IMR-90 (cell line): Measurements from ENCODE around the gene GCKR. TPM values are rescaled to one million over a fixed set of nuclear protein-coding genes. Genes with fewer than 3 reads are reported as not detected.

Source experiments
- ATAC-seq: fragments of 200-7000 bp; cut with Tn5 transposase; 2 replicates; pipeline ENCODE4 v1.9.1; 2020; ENCODE audit warnings: low read depth, mild to moderate bottlenecking, moderate library complexity
- BruUV-seq: library from RNA; stranded (reverse); fragments of 400-500 nt; replicated peaks from 2 replicates; lab custom pipeline; 2021; lab: Mats Ljungman, UMichigan
- CTCF ChIA-PET: fragments of 300-600 bp; formaldehyde crosslinking; extraction: SDS; loops from one replicate; lab custom pipeline; 2021; ENCODE audit warnings: antibody characterized with exemption; lab: Yijun Ruan, JAX
- POLR2A ChIA-PET: fragments of 300-600 bp; sonication (Branson Sonifier 250); formaldehyde crosslinking; loops from one replicate; lab custom pipeline; 2022; ENCODE audit warnings: antibody characterized with exemption; ENCODE audit not compliant: unreplicated experiment; lab: Charles Lee
- DNase-seq: peaks from one replicate; pipeline ENCODE4 v3.0.0; 2013
- H2AFZ ChIP-seq: replicated peaks from 2 replicates; pipeline ENCODE3; 2013; ENCODE audit warnings: low read length, mild to moderate bottlenecking; ENCODE audit not compliant: poor library complexity
- H2AK5ac ChIP-seq: 2 replicates; pipeline ENCODE4 v1.6.1; 2013; ENCODE audit warnings: low read depth, low read length, inconsistent platforms
- H2AK9ac ChIP-seq: replicated peaks from 2 replicates; pipeline ENCODE3; 2013; ENCODE audit warnings: mild to moderate bottlenecking, low read depth, low read length, moderate library complexity; ENCODE audit not compliant: poor library complexity
- H2BK120ac ChIP-seq: 2 replicates; pipeline ENCODE4 v1.6.1; 2013; ENCODE audit warnings: low read depth, low read length, inconsistent platforms
- H2BK15ac ChIP-seq: 3 replicates; pipeline ENCODE4 v1.6.1; 2013; ENCODE audit warnings: low read depth, low read length, inconsistent platforms
- H2BK20ac ChIP-seq: 2 replicates; pipeline ENCODE4 v1.6.1; 2013; ENCODE audit warnings: low read depth, mild to moderate bottlenecking, inconsistent platforms, low read length, moderate library complexity
- H2BK5ac ChIP-seq: 2 replicates; pipeline ENCODE4 v1.6.1; 2013; ENCODE audit warnings: mild to moderate bottlenecking, low read depth, low read length, inconsistent platforms; ENCODE audit not compliant: poor library complexity, severe bottlenecking
- H3K14ac ChIP-seq: replicated peaks from 2 replicates; pipeline ENCODE4 v1.6.1; 2013; ENCODE audit warnings: low read depth, low read length, inconsistent platforms
- H3K18ac ChIP-seq: 2 replicates; pipeline ENCODE4 v1.6.1; 2013; ENCODE audit warnings: low read depth, low read length, control low read depth
- H3K23ac ChIP-seq: 2 replicates; pipeline ENCODE4 v1.6.1; 2013; ENCODE audit warnings: low read depth, low read length, inconsistent platforms
- H3K27ac ChIP-seq: 2 replicates; pipeline ENCODE4 v1.5.1; 2013; ENCODE audit warnings: mild to moderate bottlenecking, control low read depth, low read length; ENCODE audit not compliant: insufficient read depth
- H3K27me3 ChIP-seq: 2 replicates; pipeline ENCODE4 v1.6.1; 2013; ENCODE audit warnings: low read length; ENCODE audit not compliant: control insufficient read depth, insufficient read depth
- H3K36me3 ChIP-seq: 2 replicates; pipeline ENCODE4 v1.6.1; 2013; ENCODE audit warnings: low read length, mixed read lengths; ENCODE audit not compliant: control insufficient read depth, insufficient read depth
- H3K4ac ChIP-seq: 2 replicates; pipeline ENCODE4 v1.6.1; 2013; ENCODE audit warnings: low read depth, low read length, inconsistent platforms
- H3K4me1 ChIP-seq: 2 replicates; pipeline ENCODE4 v1.6.1; 2013; ENCODE audit warnings: low read length, mixed read lengths; ENCODE audit not compliant: control insufficient read depth, insufficient read depth
- H3K4me2 ChIP-seq: 2 replicates; pipeline ENCODE4 v1.6.1; 2013; ENCODE audit warnings: low read depth, mild to moderate bottlenecking, control low read depth, low read length, moderate library complexity
- H3K4me3 ChIP-seq: 2 replicates; pipeline ENCODE4 v1.5.1; 2013; ENCODE audit warnings: low read depth, mild to moderate bottlenecking, control low read depth, low read length, moderate library complexity; ENCODE audit not compliant: insufficient read depth
- H3K56ac ChIP-seq: 2 replicates; pipeline ENCODE4 v1.6.1; 2013; ENCODE audit warnings: low read length, inconsistent platforms; ENCODE audit not compliant: insufficient read depth; ENCODE audit errors: extremely low read depth
- H3K79me1 ChIP-seq, 2 experiments: 2 replicates each; pipeline ENCODE4 v1.6.1; 2013; ENCODE audit warnings: low read length in 2 of 2, inconsistent platforms in 1 of 2, low read depth in 1 of 2
- H3K9ac ChIP-seq: 2 replicates; pipeline ENCODE4 v1.6.1; 2013; ENCODE audit warnings: low read depth, low read length, control low read depth
- H3K9me1 ChIP-seq: 2 replicates; pipeline ENCODE4 v1.6.1; 2013; ENCODE audit warnings: low read length, inconsistent platforms; ENCODE audit not compliant: insufficient read depth
- H3K9me3 ChIP-seq: 2 replicates; pipeline ENCODE4 v1.6.1; 2013; ENCODE audit warnings: low read length; ENCODE audit not compliant: control insufficient read depth, insufficient read depth
- H4K20me1 ChIP-seq: 2 replicates; pipeline ENCODE4 v1.6.1; 2013; ENCODE audit warnings: low read length, inconsistent platforms; ENCODE audit not compliant: insufficient read depth
- H4K5ac ChIP-seq: 2 replicates; pipeline ENCODE4 v1.6.1; 2013; ENCODE audit warnings: mild to moderate bottlenecking, low read depth, low read length, control low read depth
- H4K8ac ChIP-seq, 2 experiments: 2 replicates each; pipeline ENCODE4 v1.6.1; 2013; ENCODE audit warnings: low read depth in 2 of 2, low read length in 2 of 2, control low read depth in 1 of 2, inconsistent platforms in 1 of 2
- H4K91ac ChIP-seq: 2 replicates; pipeline ENCODE4 v1.6.1; 2013; ENCODE audit warnings: low read depth, low read length, inconsistent platforms; ENCODE audit not compliant: insufficient read depth
- CTCF ChIP-seq: conservative IDR thresholded peaks from 2 replicates; pipeline ENCODE4 v1.5.1; 2012; ENCODE audit warnings: mild to moderate bottlenecking, low read depth, low read length, improper control_type of control experiment
- WGBS, 2 experiments: methylation state at CpG; one replicate each; pipeline versions ENCODE4 v1.1.5 to v1.1.7; 2013; ENCODE audit warnings: missing lambda C conversion rate in 2 of 2; ENCODE audit not compliant: insufficient read length in 1 of 2; ENCODE audit errors: extremely low coverage in 2 of 2; 5-methylcytosine and 5-hydroxymethylcytosine counted together
- dilution Hi-C: fragments of 300-500 bp; cut with HindIII; formaldehyde crosslinking; loops from one replicate; pipeline ENCODE4 v1.14.3; 2018; ENCODE audit warnings: low sequenced_read_pairs; ENCODE audit not compliant: unreplicated experiment
- in situ Hi-C: fragments of 300-500 bp; cut with MboI; formaldehyde crosslinking; loops from 3 replicates; pipeline ENCODE4 v1.14.3; 2019; ENCODE audit warnings: low sequenced_read_pairs, inconsistent platforms, mixed read lengths
- intact Hi-C: fragments of 100-400 bp; cut with micrococcal nuclease; formaldehyde crosslinking; loops from 2 replicates; pipeline ENCODE4 v1.10.0; 2022
- polyA plus RNA-seq, 3 experiments: library from polyadenylated mRNA; depleted of rRNA; stranded (reverse); fragments of >200 nt; gene quantifications; 2 replicates each; pipeline ENCODE4 v1.2.3, GENCODE V29; 2012; ENCODE audit warnings: low replicate concordance in 1 of 3
- total RNA-seq: library from RNA; depleted of rRNA; stranded (reverse); fragments of >200 nt; gene quantifications from 2 replicates; pipeline ENCODE4 v1.2.3, GENCODE V29; 2012

The GCKR gene
- total and polyA plus RNA-seq, 2 of the 4 experiments (the other 2 are of a cell fraction) = under 0.01 to 0.41 TPM

DNA sequence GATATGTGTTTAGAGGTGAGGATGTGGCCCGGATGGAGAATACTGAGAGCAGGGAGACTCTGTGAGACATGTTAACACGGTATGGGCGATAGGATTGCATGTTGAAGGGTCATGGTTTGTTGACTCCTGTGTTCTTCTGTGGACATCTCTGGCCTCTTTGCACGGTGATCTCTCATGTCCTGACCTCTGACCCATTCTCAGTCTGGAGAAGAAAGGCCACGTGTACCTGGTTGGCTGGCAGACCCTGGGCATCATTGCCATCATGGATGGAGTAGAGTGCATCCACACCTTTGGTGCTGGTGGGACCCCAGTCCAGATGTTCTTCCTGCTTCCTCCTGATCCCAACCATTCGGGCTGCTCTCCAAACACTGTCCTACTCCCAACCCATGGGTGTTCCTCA, 9.9 kb downstream of the GCKR start:
- Histone ChIP-seq H2BK120ac (no peak overlapping the region), H3K14ac (no peak overlapping the region), H2BK20ac (no peak overlapping the region), H2AFZ (peak overlapping the region; percentile 5), H3K56ac (no peak overlapping the region), H3K36me3 (no peaks in the 10 kb centered on the region), H4K91ac (no peak overlapping the region), H3K4me3 (no peak overlapping the region), H2BK5ac (no peak overlapping the region), H3K9ac (no peak overlapping the region), H3K23ac (no peak overlapping the region), H4K8ac (no peak overlapping the region), H3K4me2 (no peak overlapping the region), H2BK15ac (no peak overlapping the region), H2AK5ac (no peak overlapping the region), H3K9me3 (no peaks in the 10 kb centered on the region), H3K18ac (no peak overlapping the region), H3K4me1 (peaks cover 7% of the 10 kb centered on the region), H3K4ac (no peak overlapping the region), H4K20me1 (no peaks in the 10 kb centered on the region), H3K79me1 (no peaks in the 10 kb centered on the region), H4K5ac (no peak overlapping the region), H3K27me3 (peaks cover 7% of the 10 kb centered on the region; the same call in 1 of the 2 replicates), H3K9me1 (peaks cover 3% of the 10 kb centered on the region), H3K27ac (no peak overlapping the region), H2AK9ac (no peak overlapping the region)
- POLR2A ChIA-PET = no interaction called here
- dilution Hi-C loops (no loop called here), in situ Hi-C loops (no loop called here), intact Hi-C loops (no loop called here)
- no peak for TF ChIP-seq CTCF
- CTCF ChIA-PET = no interaction called here
- ATAC-seq = no peak
- no TSS peak for BruUV-seq
- no peak for DNase-seq
- WGBS, 2 experiments = 88% methylated on average over 3 of the region's 6 CpGs; no CpG with 5 or more reads in 1 of the 2 experiments
